IMR-90 (cell line): ENCODE data around the gene YLPM1. TPM values are rescaled to one million over a fixed set of nuclear protein-coding genes. Genes with fewer than 3 reads are reported as not detected.

ENCODE experiments used
- ATAC-seq: fragments of 200-7000 bp; cut with Tn5 transposase; 2 replicates; pipeline ENCODE4 v1.9.1; 2020; ENCODE audit warnings: low read depth, mild to moderate bottlenecking, moderate library complexity
- BruUV-seq: library from RNA; stranded (reverse); fragments of 400-500 nt; replicated peaks from 2 replicates; lab custom pipeline; 2021; lab: Mats Ljungman, UMichigan
- CTCF ChIA-PET: fragments of 300-600 bp; formaldehyde crosslinking; extraction: SDS; loops from one replicate; lab custom pipeline; 2021; ENCODE audit warnings: antibody characterized with exemption; lab: Yijun Ruan, JAX
- POLR2A ChIA-PET: fragments of 300-600 bp; sonication (Branson Sonifier 250); formaldehyde crosslinking; loops from one replicate; lab custom pipeline; 2022; ENCODE audit warnings: antibody characterized with exemption; ENCODE audit not compliant: unreplicated experiment; lab: Charles Lee
- DNase-seq: peaks from one replicate; pipeline ENCODE4 v3.0.0; 2013
- H2AFZ ChIP-seq: replicated peaks from 2 replicates; pipeline ENCODE3; 2013; ENCODE audit warnings: low read length, mild to moderate bottlenecking; ENCODE audit not compliant: poor library complexity
- H2AK5ac ChIP-seq: 2 replicates; pipeline ENCODE4 v1.6.1; 2013; ENCODE audit warnings: low read depth, low read length, inconsistent platforms
- H2AK9ac ChIP-seq: replicated peaks from 2 replicates; pipeline ENCODE3; 2013; ENCODE audit warnings: mild to moderate bottlenecking, low read depth, low read length, moderate library complexity; ENCODE audit not compliant: poor library complexity
- H2BK120ac ChIP-seq: 2 replicates; pipeline ENCODE4 v1.6.1; 2013; ENCODE audit warnings: low read depth, low read length, inconsistent platforms
- H2BK15ac ChIP-seq: 3 replicates; pipeline ENCODE4 v1.6.1; 2013; ENCODE audit warnings: low read depth, low read length, inconsistent platforms
- H2BK20ac ChIP-seq: 2 replicates; pipeline ENCODE4 v1.6.1; 2013; ENCODE audit warnings: low read depth, mild to moderate bottlenecking, inconsistent platforms, low read length, moderate library complexity
- H2BK5ac ChIP-seq: 2 replicates; pipeline ENCODE4 v1.6.1; 2013; ENCODE audit warnings: mild to moderate bottlenecking, low read depth, low read length, inconsistent platforms; ENCODE audit not compliant: poor library complexity, severe bottlenecking
- H3K14ac ChIP-seq: replicated peaks from 2 replicates; pipeline ENCODE4 v1.6.1; 2013; ENCODE audit warnings: low read depth, low read length, inconsistent platforms
- H3K18ac ChIP-seq: 2 replicates; pipeline ENCODE4 v1.6.1; 2013; ENCODE audit warnings: low read depth, low read length, control low read depth
- H3K23ac ChIP-seq: 2 replicates; pipeline ENCODE4 v1.6.1; 2013; ENCODE audit warnings: low read depth, low read length, inconsistent platforms
- H3K27ac ChIP-seq: 2 replicates; pipeline ENCODE4 v1.5.1; 2013; ENCODE audit warnings: mild to moderate bottlenecking, control low read depth, low read length; ENCODE audit not compliant: insufficient read depth
- H3K27me3 ChIP-seq: 2 replicates; pipeline ENCODE4 v1.6.1; 2013; ENCODE audit warnings: low read length; ENCODE audit not compliant: control insufficient read depth, insufficient read depth
- H3K36me3 ChIP-seq: 2 replicates; pipeline ENCODE4 v1.6.1; 2013; ENCODE audit warnings: low read length, mixed read lengths; ENCODE audit not compliant: control insufficient read depth, insufficient read depth
- H3K4ac ChIP-seq: 2 replicates; pipeline ENCODE4 v1.6.1; 2013; ENCODE audit warnings: low read depth, low read length, inconsistent platforms
- H3K4me1 ChIP-seq: 2 replicates; pipeline ENCODE4 v1.6.1; 2013; ENCODE audit warnings: low read length, mixed read lengths; ENCODE audit not compliant: control insufficient read depth, insufficient read depth
- H3K4me2 ChIP-seq: 2 replicates; pipeline ENCODE4 v1.6.1; 2013; ENCODE audit warnings: low read depth, mild to moderate bottlenecking, control low read depth, low read length, moderate library complexity
- H3K4me3 ChIP-seq: 2 replicates; pipeline ENCODE4 v1.5.1; 2013; ENCODE audit warnings: low read depth, mild to moderate bottlenecking, control low read depth, low read length, moderate library complexity; ENCODE audit not compliant: insufficient read depth
- H3K56ac ChIP-seq: 2 replicates; pipeline ENCODE4 v1.6.1; 2013; ENCODE audit warnings: low read length, inconsistent platforms; ENCODE audit not compliant: insufficient read depth; ENCODE audit errors: extremely low read depth
- H3K79me1 ChIP-seq, 2 experiments: 2 replicates each; pipeline ENCODE4 v1.6.1; 2013; ENCODE audit warnings: low read length in 2 of 2, inconsistent platforms in 1 of 2, low read depth in 1 of 2
- H3K9ac ChIP-seq: 2 replicates; pipeline ENCODE4 v1.6.1; 2013; ENCODE audit warnings: low read depth, low read length, control low read depth
- H3K9me1 ChIP-seq: 2 replicates; pipeline ENCODE4 v1.6.1; 2013; ENCODE audit warnings: low read length, inconsistent platforms; ENCODE audit not compliant: insufficient read depth
- H3K9me3 ChIP-seq: 2 replicates; pipeline ENCODE4 v1.6.1; 2013; ENCODE audit warnings: low read length; ENCODE audit not compliant: control insufficient read depth, insufficient read depth
- H4K20me1 ChIP-seq: 2 replicates; pipeline ENCODE4 v1.6.1; 2013; ENCODE audit warnings: low read length, inconsistent platforms; ENCODE audit not compliant: insufficient read depth
- H4K5ac ChIP-seq: 2 replicates; pipeline ENCODE4 v1.6.1; 2013; ENCODE audit warnings: mild to moderate bottlenecking, low read depth, low read length, control low read depth
- H4K8ac ChIP-seq, 2 experiments: 2 replicates each; pipeline ENCODE4 v1.6.1; 2013; ENCODE audit warnings: low read depth in 2 of 2, low read length in 2 of 2, control low read depth in 1 of 2, inconsistent platforms in 1 of 2
- H4K91ac ChIP-seq: 2 replicates; pipeline ENCODE4 v1.6.1; 2013; ENCODE audit warnings: low read depth, low read length, inconsistent platforms; ENCODE audit not compliant: insufficient read depth
- FOS ChIP-seq: fragments of 150-350 bp; IDR thresholded peaks from 2 replicates; pipeline ENCODE4 v1.6.1; 2016; ENCODE audit warnings: low read depth, low read length
- NFE2L2 ChIP-seq: fragments of 150-350 bp; IDR thresholded peaks from 2 replicates; pipeline ENCODE4 v1.6.1; 2016; ENCODE audit warnings: low read depth, mild to moderate bottlenecking, low read length
- RFX5 ChIP-seq: IDR thresholded peaks from 2 replicates; pipeline ENCODE4 v1.8.0; 2012; ENCODE audit warnings: low read depth, mild to moderate bottlenecking, low read length, moderate library complexity
- WGBS, 2 experiments: methylation state at CpG; one replicate each; pipeline versions ENCODE4 v1.1.5 to v1.1.7; 2013; ENCODE audit warnings: missing lambda C conversion rate in 2 of 2; ENCODE audit not compliant: insufficient read length in 1 of 2; ENCODE audit errors: extremely low coverage in 2 of 2; 5-methylcytosine and 5-hydroxymethylcytosine counted together
- dilution Hi-C: fragments of 300-500 bp; cut with HindIII; formaldehyde crosslinking; loops from one replicate; pipeline ENCODE4 v1.14.3; 2018; ENCODE audit warnings: low sequenced_read_pairs; ENCODE audit not compliant: unreplicated experiment
- in situ Hi-C: fragments of 300-500 bp; cut with MboI; formaldehyde crosslinking; loops from 3 replicates; pipeline ENCODE4 v1.14.3; 2019; ENCODE audit warnings: low sequenced_read_pairs, inconsistent platforms, mixed read lengths
- intact Hi-C: fragments of 100-400 bp; cut with micrococcal nuclease; formaldehyde crosslinking; loops from 2 replicates; pipeline ENCODE4 v1.10.0; 2022
- polyA plus RNA-seq, 3 experiments: library from polyadenylated mRNA; depleted of rRNA; stranded (reverse); fragments of >200 nt; gene quantifications; 2 replicates each; pipeline ENCODE4 v1.2.3, GENCODE V29; 2012; ENCODE audit warnings: low replicate concordance in 1 of 3
- total RNA-seq: library from RNA; depleted of rRNA; stranded (reverse); fragments of >200 nt; gene quantifications from 2 replicates; pipeline ENCODE4 v1.2.3, GENCODE V29; 2012
- TF ChIP-seq, protein P1 (sequence below): fragments of 150-350 bp; IDR thresholded peaks from 2 replicates; pipeline ENCODE4 v1.6.1; 2017; ENCODE audit warnings: mild to moderate bottlenecking, antibody characterized with exemption, low read length, low read depth

YLPM1 gene
- total and polyA plus RNA-seq, 2 of the 4 experiments (the other 2 are of a cell fraction) = 8.2 to 19.7 TPM

DNA sequence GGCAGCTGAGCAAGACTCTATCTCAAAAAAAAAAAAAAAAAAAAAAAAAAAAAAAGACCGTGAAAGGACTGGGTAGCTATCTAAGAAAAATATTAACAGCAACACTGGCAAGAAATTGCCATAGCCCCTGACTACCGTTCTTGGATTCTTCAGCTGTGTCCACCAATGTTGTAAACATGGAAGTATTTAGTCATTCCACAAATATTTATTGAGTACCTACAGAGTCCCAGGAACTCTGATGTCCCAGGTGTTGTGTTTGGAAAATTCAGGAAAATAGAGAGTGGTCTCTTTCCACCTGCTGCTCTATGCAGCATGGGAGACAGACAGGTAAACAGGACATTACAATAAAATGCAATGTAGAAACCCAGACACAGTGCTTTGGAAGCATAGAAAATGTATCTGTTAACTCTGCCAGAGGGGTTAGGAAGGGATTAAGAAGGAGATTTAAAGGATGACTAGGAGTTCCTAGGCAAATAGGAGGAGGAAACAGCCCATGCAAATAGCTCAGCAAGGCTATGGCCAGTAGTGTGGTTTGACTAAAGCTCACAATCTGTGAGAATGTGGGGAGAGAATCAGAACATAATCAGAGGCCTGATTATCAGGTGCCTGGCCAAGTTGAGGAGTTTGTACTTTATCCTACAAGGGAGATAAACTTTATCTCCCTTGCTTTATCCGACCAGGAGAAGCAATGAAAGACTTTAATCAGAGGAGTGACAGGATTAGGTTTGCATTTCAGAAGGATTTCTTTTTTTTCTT lies 116.5 kb downstream of the YLPM1 start:
- Histone ChIP-seq H3K4me1 (peaks cover 11% of the 10 kb centered on the region), H2BK15ac (no peak overlapping the region), H3K36me3 (no peaks in the 10 kb centered on the region; the same call in 1 of the 2 replicates), H3K9me3 (no peaks in the 10 kb centered on the region), H4K8ac (no peak overlapping the region), H3K4ac (no peak overlapping the region), H2AK9ac (no peak overlapping the region), H4K20me1 (peaks cover 26% of the 10 kb centered on the region), H3K79me1 (peaks cover 2 to 32% of the 10 kb centered on the region in 2 experiments; a peak in 3 of 4 replicates), H2BK5ac (no peak overlapping the region), H2AK5ac (no peak overlapping the region), H4K91ac (no peak overlapping the region), H3K14ac (no peak overlapping the region), H3K9me1 (peaks cover 14% of the 10 kb centered on the region), H2BK20ac (no peak overlapping the region), H3K4me2 (no peak overlapping the region), H3K18ac (no peak overlapping the region), H2AFZ (no peak overlapping the region), H3K4me3 (no peak overlapping the region), H4K5ac (no peak overlapping the region), H3K27ac (no peak overlapping the region), H2BK120ac (no peak overlapping the region), H3K56ac (no peak overlapping the region), H3K23ac (no peak overlapping the region), H3K27me3 (no peaks in the 10 kb centered on the region), H3K9ac (no peak overlapping the region)
- ChIA-PET POLR2A (interaction anchor here (0.6 kb wide), 1 partner anchor 381 kb away, joined by 5 read pairs; no protein-coding TSS in a partner anchor), CTCF (interaction anchor here (0.6 kb wide), 1 partner anchor 9 kb away, joined by 9 read pairs; no protein-coding TSS in a partner anchor)
- in situ Hi-C loops (no loop called here), dilution Hi-C loops (no loop called here), intact Hi-C loops (loop anchor here (10.0 kb wide), 1 partner anchor 275 kb away; no protein-coding TSS in a partner anchor)
- TF ChIP-seq, protein P1, sequence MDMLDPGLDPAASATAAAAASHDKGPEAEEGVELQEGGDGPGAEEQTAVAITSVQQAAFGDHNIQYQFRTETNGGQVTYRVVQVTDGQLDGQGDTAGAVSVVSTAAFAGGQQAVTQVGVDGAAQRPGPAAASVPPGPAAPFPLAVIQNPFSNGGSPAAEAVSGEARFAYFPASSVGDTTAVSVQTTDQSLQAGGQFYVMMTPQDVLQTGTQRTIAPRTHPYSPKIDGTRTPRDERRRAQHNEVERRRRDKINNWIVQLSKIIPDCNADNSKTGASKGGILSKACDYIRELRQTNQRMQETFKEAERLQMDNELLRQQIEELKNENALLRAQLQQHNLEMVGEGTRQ = no peak
- TF ChIP-seq NFE2L2 (no peak), FOS (no peak), RFX5 (no peak)
- no peak for ATAC-seq
- WGBS, 2 experiments = no CpG with 5 or more reads among the region's 3 CpGs
- no peak for DNase-seq
- no TSS peak for BruUV-seq
